NOMO-1 treated with dmso at 0.1 percent for 144 hours (cell line): Measurements from ENCODE around the gene TSPAN3.

Experiments
- DNase-seq: peaks from one replicate; lab custom pipeline; 2025; ENCODE audit not compliant: unreplicated experiment; lab: John Stamatoyannopoulos, UW

TSPAN3 gene

DNA sequence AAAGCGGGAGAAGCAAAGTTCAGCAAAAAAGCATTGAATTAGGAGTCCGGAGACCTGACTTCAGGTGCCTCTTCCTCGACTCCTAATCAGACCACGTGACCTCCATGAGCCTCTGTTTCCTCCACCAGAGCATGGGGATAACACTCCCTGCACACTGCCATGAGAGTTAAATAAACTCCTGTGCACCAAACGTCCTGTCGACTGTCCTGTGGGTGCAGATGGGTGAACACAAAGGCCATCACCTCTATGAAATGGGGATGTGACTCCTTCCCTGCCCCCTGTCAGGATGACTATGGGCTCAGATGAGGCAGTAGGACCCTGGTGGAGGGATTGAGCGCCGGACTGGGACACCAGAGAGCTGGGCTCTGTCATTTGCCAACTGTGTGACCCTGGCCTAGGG, 13.5 kb upstream of the TSPAN3 start:
- no peak for DNase-seq

GRCh38 chr15:77083381-77084160, 12.7 kb upstream of the TSPAN3 start:
- peak; percentile 55 for DNase-seq

DNA sequence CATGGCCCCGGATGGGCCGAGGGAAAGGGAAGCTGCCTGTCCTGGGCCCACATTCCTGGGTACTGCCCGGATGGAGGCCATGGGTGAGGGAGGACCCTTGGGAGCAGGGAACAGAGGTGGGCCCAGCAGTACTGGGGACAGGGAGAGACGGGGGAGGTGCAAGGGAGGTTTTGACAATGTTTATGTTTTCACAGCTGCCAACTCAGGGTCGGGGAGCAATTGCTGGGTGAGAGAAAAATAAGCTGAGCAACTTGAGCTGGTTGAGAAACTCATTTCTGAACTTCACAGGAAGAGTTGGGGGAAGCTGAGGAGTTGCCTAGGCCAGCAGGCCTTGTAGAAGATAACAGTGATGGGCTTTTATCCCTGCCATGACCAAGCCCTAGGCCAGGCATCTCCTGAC, 11.1 kb upstream of the TSPAN3 start:
- no peak for DNase-seq

GRCh38 chr15:77076323-77076915, 5.5 kb upstream of the TSPAN3 start:
- DNase-seq = no peak

DNA sequence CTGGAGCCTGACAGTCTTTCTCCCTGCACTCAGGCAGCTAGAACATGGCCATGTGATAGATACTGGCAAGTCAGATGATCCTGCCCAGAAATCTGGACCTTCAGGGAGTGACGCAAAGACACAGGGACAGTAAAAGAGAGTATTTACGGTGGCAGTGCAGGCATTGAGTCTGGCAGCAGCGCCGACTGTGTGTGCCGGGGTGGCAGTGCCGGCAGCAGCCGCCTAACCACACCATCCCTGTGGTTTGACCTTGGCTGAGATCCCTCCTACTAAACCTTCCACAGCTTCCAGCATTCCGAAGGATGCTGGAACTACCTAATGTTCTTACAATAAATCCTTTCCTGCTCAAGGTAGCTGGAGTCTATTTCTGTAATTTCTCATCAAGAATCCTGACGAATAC, 4.6 kb upstream of the TSPAN3 start:
- no peak for DNase-seq

DNA sequence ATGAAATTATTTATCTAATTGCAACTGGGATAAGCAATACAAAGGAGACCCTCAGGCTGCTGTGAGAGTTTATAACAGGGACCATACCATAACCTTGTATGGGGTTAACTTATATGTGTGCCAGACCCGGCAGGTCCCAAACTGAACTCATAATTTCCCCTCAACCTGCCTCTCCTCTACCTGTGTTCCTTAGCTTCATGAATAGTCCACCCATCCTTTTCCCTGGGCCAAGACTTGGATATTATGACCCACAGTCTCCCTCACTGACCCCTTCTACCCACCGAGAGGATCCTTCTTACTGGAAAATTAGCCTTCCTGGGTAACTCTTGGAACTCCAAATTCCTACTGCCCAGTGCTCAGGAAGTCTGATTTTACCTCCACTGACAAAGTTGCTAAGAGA, 3.4 kb upstream of the TSPAN3 start:
- DNase-seq = no peak

- no peak for DNase-seq
Measured at GRCh38 chr15:77071305-77072223, 655 bp upstream of the TSPAN3 start.

DNA sequence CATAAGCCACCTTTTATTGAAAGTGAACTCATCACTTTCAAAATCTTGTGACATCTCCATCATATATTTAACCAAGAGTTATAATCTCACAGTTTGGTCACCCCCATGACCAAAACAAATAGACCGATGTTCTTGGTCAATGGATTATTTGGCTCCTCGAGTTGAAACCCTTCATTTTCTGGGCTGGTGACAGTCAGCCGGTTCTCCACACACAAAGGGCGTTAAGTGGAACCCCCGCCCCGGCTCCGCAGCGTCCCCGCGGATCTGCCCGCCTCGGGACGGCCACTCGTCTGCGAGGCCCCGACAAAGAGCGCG, 772 bp downstream of the TSPAN3 start:
- no peak for DNase-seq

DNA sequence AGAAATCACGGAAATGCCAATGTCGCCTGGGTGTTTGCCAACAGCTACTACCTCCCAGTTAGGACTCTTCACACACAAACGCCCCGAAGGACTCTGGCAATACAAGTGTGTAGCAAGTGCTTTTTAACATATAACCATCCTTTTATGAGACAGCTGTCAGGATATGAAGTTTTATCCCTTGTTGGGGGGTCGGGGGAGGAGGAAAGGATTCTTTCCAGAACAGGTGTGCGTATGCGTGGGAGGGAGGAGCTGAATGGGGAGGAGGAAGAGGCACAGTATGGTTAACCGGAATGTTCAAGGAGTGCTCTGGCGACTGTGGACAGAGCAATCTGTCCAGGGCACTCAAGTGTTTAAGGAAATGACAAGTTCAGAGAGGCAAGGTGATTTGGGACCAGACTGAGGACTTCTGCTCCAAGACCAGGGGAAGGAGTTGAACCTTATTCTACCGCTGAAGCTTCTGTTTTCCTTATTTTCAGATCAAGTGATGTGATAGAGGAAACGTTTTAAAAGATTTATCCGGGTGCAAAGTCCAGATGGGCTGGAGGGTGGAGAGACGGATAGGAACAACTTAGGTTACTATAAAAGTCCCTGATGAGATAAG, 1.3 kb downstream of the TSPAN3 start:
- DNase-seq = no peak

- DNase-seq = no peak
Measured at GRCh38 chr15:77068633-77069032, 2.3 kb downstream of the TSPAN3 start.

- no peak for DNase-seq
Measured at GRCh38 chr15:77067691-77068367, 3.1 kb downstream of the TSPAN3 start.

DNA sequence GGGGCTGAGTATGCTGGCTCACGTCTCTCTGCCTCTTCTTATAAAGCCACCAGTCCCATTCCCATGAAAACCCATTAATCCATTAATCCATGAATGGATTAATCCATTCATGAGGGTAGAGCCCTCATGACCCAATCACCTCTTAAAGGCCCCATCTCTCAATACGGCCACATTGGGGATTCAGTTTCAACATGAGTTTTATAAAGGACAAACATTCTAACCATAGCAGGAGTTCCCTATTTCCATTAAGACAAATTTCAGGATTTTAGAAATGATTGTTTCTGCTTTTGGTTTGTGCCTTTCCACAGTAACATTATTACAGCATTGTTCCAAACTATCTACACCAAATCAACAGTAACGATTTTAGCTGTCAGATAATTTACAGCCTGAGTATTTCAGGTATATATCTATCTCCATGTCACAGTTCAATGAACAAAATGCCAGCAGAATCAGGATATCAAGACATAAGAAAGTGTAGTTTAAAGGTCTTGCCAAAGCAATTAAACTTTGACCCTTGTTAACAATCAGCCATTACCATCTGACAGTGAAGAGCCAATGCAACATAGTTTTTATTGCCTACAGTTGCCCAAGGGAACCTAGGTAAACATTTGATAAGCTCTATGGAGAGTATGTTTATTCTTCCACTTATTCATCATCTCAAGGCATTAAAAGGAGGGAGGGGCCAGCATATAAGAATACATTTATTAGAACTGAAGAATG, 3.8 kb downstream of the TSPAN3 start:
- DNase-seq = no peak

GRCh38 chr15:77064539-77065308, 6.2 kb downstream of the TSPAN3 start:
- DNase-seq = no peak

DNA sequence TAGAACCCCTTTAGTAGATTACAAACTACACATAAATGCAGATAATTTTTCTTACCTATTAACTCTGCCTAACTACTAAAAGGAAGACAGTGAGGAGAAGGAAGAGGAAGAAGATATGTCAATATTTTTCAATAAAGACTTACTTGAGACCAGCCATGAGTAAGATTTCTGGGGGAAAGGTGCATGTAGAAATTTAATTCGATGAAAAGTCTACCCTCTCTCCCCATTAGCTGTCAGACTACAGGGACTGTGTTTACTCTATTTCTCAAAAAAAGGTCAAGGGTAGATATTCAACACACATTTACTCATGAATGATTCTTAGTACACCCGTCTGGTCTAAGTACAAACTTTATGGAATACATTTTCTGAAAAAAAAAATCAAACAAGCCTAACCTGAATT, 6.8 kb downstream of the TSPAN3 start:
- DNase-seq = no peak

DNA sequence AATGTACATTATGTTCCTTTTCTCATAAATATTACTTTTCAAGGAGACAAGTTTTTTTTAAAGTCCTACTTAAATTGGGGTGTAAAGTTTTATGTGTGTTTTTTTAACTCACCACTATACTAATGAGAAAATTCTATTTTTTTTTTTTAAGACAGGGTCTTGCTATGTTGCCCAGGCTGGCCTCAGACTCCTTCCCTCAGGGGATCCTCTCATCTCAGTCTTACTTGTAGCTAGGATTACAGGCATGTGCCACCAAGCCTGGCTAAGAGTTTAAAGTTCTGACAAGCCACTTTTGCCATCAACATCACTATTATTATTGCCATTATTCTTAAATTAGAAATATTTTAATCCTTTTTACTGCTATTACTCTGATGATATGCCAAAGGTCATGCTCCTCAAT, 7.7 kb downstream of the TSPAN3 start:
- no peak for DNase-seq

GRCh38 chr15:77060546-77060945, 10.4 kb downstream of the TSPAN3 start:
- no peak for DNase-seq

DNA sequence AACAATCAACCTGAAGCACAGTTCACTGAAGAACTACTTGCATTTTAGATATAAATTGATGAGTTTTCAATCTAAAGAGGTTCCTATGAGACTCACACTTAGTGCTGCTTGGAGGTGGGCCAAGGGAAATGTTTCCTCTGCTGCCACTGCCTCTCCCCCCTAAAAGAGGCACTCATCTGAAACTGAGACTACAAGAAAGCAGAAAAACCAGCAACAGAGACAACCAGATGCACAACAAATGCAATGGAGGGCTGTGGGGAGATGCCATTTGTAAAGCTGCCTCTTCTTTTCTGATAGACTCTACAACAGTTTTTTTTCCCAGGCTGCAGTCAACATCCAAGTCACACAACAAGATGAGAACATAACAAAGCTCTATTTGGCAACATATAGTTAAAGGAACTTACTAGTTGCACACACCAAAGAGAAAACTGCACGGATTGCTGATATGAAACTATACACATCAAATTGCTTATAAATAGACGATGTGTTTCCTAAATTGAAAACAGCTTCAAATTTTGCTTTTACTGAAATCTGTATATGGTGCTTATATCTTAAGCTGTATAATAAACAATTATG, 11.0 kb downstream of the TSPAN3 start:
- no peak for DNase-seq

DNA sequence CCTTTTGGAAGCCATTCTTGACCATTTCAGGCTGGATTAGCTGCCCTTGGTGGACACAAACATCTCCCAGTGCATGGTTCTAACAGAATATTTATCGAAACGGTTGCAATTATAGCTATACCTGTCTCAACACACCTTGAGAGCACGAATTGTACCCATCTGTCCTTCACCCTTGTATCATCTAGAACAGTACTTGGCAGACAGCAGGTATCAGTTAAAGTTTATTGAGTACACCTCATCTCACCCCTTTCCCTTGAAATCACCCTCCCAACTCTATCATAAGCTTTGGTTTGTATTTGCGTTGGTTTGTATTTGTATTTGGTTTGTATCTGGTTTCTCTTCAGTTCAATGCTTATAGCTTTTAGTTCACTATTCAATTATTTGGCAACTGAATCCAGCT, 12.4 kb downstream of the TSPAN3 start:
- no peak for DNase-seq

DNA sequence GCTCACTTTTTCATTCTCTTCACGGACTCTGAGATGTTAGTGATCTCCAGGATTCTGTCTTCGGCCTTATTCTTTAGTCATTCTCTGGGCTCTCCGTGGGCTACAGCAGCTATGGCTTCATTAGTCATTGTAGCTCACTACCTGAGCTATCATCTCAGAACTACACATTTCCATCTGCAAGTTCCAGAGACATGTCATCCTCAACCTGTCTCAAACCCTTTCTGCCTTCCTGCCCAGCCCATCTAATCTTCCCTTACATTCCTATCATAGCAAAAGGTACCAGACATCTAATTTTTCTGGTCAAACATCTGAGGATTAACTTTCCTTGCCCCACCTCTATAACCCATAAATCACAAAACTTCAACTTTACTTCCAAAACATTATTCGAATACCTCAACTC, 13.2 kb downstream of the TSPAN3 start:
- DNase-seq = no peak
